Stimulated activated memory B cell treated with anti-CD40 and anti-IgM and Interleukin-4, amounts not matched to agents 10 μg/mL and 1 μg/mL and 100 μg/mL, for 72 hours (primary cell): ENCODE measurements around the gene MARVELD1.

Source experiments
- ATAC-seq: fragments of 150-1000 bp; cut with Tn5 transposase; 2 replicates; pipeline ENCODE4 v1.10.0; 2021
- H3K27ac Mint-ChIP-seq: one replicate; pipeline ENCODE4 v1.8.0; 2022; ENCODE audit warnings: mild to moderate bottlenecking, mixed read lengths
- H3K27me3 Mint-ChIP-seq: one replicate; pipeline ENCODE4 v1.8.0; 2022; ENCODE audit warnings: mixed read lengths
- H3K36me3 Mint-ChIP-seq: one replicate; pipeline ENCODE4 v1.8.0; 2022; ENCODE audit warnings: mixed read lengths
- H3K4me1 Mint-ChIP-seq: one replicate; pipeline ENCODE4 v1.8.0; 2022; ENCODE audit warnings: mixed read lengths
- H3K4me3 Mint-ChIP-seq: one replicate; pipeline ENCODE4 v1.8.0; 2022; ENCODE audit warnings: mild to moderate bottlenecking, moderate library complexity, mixed read lengths
- H3K9me3 Mint-ChIP-seq: one replicate; pipeline ENCODE4 v1.8.0; 2022; ENCODE audit warnings: mixed read lengths

MARVELD1 gene

DNA sequence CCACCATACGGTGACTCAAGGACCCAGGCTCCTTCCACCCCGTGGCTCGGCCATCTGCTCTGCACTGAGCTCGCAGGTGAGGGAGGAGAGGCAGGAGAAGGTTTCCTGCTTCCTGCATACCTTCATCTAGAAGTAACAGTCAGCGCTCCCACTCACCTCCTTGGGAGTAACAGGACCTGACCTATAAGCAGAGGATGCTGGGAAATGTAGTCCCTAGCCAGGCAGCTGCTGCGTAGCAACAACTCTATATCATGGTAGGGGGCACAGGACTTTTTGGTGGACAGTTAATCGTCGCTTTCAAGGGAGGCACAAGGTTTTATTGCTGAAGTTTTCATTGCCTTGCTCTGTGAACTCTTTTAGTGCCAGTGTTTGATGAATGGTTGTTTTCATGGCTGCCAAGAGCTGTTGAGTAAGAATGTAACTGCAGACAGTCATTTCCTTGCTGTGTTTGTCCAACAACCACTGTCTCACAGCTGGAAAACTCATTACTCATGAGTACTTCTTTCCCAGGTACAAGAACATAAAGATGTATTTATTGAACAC is 13.2 kb downstream of the MARVELD1 start:
- ATAC-seq = no peak
- H3K4me1 Mint-ChIP-seq = no peaks in the 10 kb centered on the region
- H3K27me3 Mint-ChIP-seq = peaks cover 40% of the 10 kb centered on the region
- H3K4me3 Mint-ChIP-seq = no peak overlapping the region
- no peaks in the 10 kb centered on the region for H3K9me3 Mint-ChIP-seq
- H3K36me3 Mint-ChIP-seq = no peaks in the 10 kb centered on the region
- H3K27ac Mint-ChIP-seq = no peak overlapping the region

DNA sequence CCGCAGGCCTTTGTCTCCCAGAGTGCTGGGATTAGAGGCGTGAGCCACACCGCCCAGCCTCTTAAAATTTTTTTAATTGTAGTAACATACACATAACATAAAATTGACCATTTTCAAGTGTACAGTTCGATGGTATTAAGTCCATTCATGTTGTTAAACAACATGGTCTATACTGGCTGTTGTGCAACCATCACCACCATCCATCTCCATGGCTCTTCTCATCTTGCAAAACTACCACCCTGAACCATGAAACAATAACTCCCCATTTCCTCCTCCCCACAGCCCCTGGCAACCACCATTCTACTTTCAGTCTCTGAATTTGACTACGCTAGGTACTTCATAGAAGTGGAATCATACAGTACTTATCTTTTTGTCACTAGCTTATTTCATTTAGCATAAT is 15.5 kb downstream of the MARVELD1 start:
- Mint-ChIP-seq H3K4me3 (no peak overlapping the region), H3K4me1 (no peaks in the 10 kb centered on the region)

GRCh38 chr10:97731346-97732051 is 18.0 kb downstream of the MARVELD1 start:
- Mint-ChIP-seq H3K27me3 (peaks cover 20% of the 10 kb centered on the region), H3K36me3 (no peaks in the 10 kb centered on the region)

More for the DNA sequence above, 15.5 kb downstream of the MARVELD1 start:
- Mint-ChIP-seq H3K27me3 (peaks cover 39% of the 10 kb centered on the region), H3K9me3 (no peaks in the 10 kb centered on the region), H3K27ac (no peak overlapping the region), H3K36me3 (no peaks in the 10 kb centered on the region)
- no peak for ATAC-seq

DNA sequence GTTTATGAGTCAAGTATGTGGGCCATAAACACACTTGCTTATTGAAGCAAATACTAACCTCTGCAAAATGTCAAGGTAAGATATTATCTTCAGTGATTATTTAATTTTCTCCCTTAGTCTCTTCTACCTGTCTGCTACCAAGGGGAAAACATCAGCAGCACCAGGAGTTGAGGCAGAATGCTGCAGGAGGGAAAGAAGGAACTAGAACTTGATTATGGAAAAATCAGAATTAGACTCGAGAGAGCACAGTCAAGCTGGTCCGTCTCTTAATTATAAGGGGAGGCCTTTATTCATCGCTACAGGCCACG is 18.5 kb downstream of the MARVELD1 start:
- Mint-ChIP-seq H3K9me3 (peaks cover 2% of the 10 kb centered on the region), H3K36me3 (no peaks in the 10 kb centered on the region), H3K27ac (no peak overlapping the region), H3K4me3 (no peak overlapping the region), H3K4me1 (peaks cover 15% of the 10 kb centered on the region), H3K27me3 (peaks cover 20% of the 10 kb centered on the region)
- no peak for ATAC-seq

More at GRCh38 chr10:97731346-97732051, 18.0 kb downstream of the MARVELD1 start:
- Mint-ChIP-seq H3K4me3 (no peak overlapping the region), H3K27ac (no peak overlapping the region), H3K4me1 (peaks cover 11% of the 10 kb centered on the region), H3K9me3 (peaks cover 2% of the 10 kb centered on the region)
- ATAC-seq = no peak

GRCh38 chr10:97733256-97733655 is 19.7 kb downstream of the MARVELD1 start:
- H3K4me1 Mint-ChIP-seq = peaks cover 23% of the 10 kb centered on the region
- H3K9me3 Mint-ChIP-seq = peaks cover 2% of the 10 kb centered on the region
- peaks cover 20% of the 10 kb centered on the region for H3K27me3 Mint-ChIP-seq
- H3K4me3 Mint-ChIP-seq = no peak overlapping the region
- H3K36me3 Mint-ChIP-seq = no peaks in the 10 kb centered on the region
- H3K27ac Mint-ChIP-seq = no peak overlapping the region
- ATAC-seq = no peak

DNA sequence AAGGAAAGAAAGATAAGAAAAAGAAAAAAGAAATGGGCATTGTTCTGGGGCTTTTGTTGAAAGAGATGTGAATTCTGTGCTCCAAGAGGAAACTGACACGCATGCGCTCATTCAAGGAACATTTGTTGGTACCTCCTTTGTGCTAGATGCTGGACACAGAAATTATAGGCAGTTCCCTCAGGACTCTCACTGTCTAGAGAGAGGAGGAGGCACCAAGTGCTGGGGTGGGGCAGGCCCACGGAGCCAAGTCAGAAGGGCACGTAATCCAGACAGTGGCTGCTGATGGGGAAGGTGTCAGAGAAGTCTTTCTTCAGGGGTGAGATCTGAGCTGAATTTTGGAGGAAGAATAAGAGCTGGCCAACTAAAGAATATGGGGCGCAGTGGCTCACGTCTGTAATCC is 20.5 kb downstream of the MARVELD1 start:
- no peak overlapping the region for H3K4me3 Mint-ChIP-seq
- no peaks in the 10 kb centered on the region for H3K36me3 Mint-ChIP-seq
- H3K9me3 Mint-ChIP-seq = peaks cover 2% of the 10 kb centered on the region
- no peak overlapping the region for H3K27ac Mint-ChIP-seq
- no peak for ATAC-seq
- peaks cover 29% of the 10 kb centered on the region for H3K4me1 Mint-ChIP-seq
- H3K27me3 Mint-ChIP-seq = peaks cover 17% of the 10 kb centered on the region

- peaks cover 48% of the 10 kb centered on the region for H3K4me1 Mint-ChIP-seq
- no peaks in the 10 kb centered on the region for H3K27me3 Mint-ChIP-seq
- H3K27ac Mint-ChIP-seq = peak overlapping the region; percentile 88
These were observed 22.9 kb downstream of the MARVELD1 start for GRCh38 chr10:97736403-97736901.

GRCh38 chr10:97736902-97737769 is 23.6 kb downstream of the MARVELD1 start, which contains the start of gene ZFYVE27:
ZFYVE27 (plus strand) TSS chr10:97737128; CDS start chr10:97738478, 1,350 bp downstream.
- ATAC-seq = peak; percentile 92
- peak within 1 kb of the TSS; percentile 88 for H3K27ac Mint-ChIP-seq
- peaks cover 2% of the 10 kb centered on the region for H3K9me3 Mint-ChIP-seq
- peaks cover 53% of the 10 kb centered on the region for H3K4me1 Mint-ChIP-seq
- peak within 1 kb of the TSS; percentile 88 for H3K4me3 Mint-ChIP-seq
- peaks cover 21% of the 10 kb centered on the region for H3K36me3 Mint-ChIP-seq
- no peaks in the 10 kb centered on the region for H3K27me3 Mint-ChIP-seq

More at GRCh38 chr10:97736403-97736901, 22.9 kb downstream of the MARVELD1 start:
- ATAC-seq = peak; percentile 68
- Mint-ChIP-seq H3K4me3 (peak overlapping the region; percentile 88), H3K36me3 (peaks cover 17% of the 10 kb centered on the region), H3K9me3 (peaks cover 2% of the 10 kb centered on the region)

DNA sequence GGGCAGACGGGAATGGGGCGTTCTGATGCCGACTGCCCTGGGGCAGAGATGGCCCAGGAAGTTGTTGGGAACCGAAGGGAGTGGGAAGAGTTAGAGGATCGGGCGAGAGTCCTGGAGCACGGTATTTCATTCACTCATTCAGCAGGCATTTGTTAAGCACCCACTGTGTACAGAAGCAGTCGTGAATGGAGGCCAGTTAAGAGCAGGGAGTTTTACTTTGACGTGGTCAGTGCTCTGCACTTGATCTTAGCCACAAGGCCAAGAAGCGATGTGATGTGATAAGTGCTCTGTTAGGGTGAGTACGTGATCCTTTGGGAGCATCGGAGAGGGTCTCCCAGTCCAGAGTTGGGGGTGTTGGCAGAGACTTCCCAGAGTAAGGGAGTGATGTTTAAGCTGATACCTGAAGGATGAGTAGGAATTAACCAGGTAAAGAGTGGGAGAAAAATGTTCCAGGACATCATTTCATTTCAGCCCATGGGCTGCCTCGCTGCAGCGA is 24.3 kb downstream of the MARVELD1 start:
- Mint-ChIP-seq H3K27me3 (no peaks in the 10 kb centered on the region), H3K4me1 (peaks cover 54% of the 10 kb centered on the region), H3K36me3 (peaks cover 25% of the 10 kb centered on the region), H3K4me3 (peak overlapping the region; percentile 88), H3K9me3 (peaks cover 2% of the 10 kb centered on the region), H3K27ac (peak overlapping the region; percentile 88)
- no peak for ATAC-seq

GRCh38 chr10:97738616-97739015 is 25.1 kb downstream of the MARVELD1 start:
- peaks cover 32% of the 10 kb centered on the region for H3K36me3 Mint-ChIP-seq
- H3K4me3 Mint-ChIP-seq = peak overlapping the region; percentile 88
- H3K4me1 Mint-ChIP-seq = peaks cover 54% of the 10 kb centered on the region
- no peak for ATAC-seq
- H3K27me3 Mint-ChIP-seq = no peaks in the 10 kb centered on the region
- peaks cover 2% of the 10 kb centered on the region for H3K9me3 Mint-ChIP-seq
- peak overlapping the region; percentile 88 for H3K27ac Mint-ChIP-seq

GRCh38 chr10:97740613-97741012 is 27.1 kb downstream of the MARVELD1 start:
- Mint-ChIP-seq H3K4me1 (peaks cover 52% of the 10 kb centered on the region), H3K27ac (no peak overlapping the region)

DNA sequence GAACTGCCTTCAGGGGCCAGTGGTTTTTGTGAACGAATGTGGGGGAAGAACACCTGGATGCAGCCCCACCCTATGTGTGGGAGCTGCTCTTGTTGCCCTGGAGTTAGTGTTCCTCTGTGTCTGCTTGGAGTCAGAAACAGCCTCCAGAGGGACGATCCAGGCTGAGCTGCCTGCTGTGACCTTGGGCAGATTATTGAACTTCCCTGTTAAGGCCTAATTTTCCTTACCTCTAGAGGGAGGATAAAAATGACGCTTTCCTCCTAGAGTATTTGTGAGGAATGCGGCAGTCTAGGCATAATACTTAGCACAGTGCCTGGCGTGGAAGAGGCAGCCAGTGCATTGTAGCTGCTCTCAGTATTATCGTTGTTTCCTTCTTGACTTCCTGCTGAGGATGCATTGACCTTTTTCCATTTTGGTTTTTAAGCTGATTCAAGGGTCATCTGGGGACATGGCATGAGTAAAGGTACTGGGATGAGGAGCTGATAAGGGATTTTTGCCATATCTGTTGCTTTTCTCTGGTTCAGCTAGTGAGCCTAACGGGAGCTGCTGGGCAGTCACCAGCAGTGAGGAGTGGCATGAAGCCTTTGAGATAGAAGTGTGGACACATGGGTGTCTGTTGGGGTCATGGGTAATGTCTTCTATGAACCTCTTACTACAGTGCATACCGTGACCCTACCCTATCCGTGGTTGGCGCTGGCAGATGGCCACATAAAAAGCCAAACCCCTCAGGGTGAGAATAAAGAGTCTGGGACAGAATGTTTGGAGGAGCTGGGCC is 29.8 kb downstream of the MARVELD1 start:
- Mint-ChIP-seq H3K4me1 (peaks cover 33% of the 10 kb centered on the region), H3K36me3 (peaks cover 77% of the 10 kb centered on the region), H3K4me3 (no peak overlapping the region), H3K9me3 (no peaks in the 10 kb centered on the region), H3K27me3 (no peaks in the 10 kb centered on the region), H3K27ac (no peak overlapping the region)
- ATAC-seq = no peak

More at GRCh38 chr10:97740613-97741012, 27.1 kb downstream of the MARVELD1 start:
- Mint-ChIP-seq H3K27me3 (no peaks in the 10 kb centered on the region), H3K36me3 (peaks cover 51% of the 10 kb centered on the region), H3K4me3 (no peak overlapping the region), H3K9me3 (peaks cover 2% of the 10 kb centered on the region)
- no peak for ATAC-seq

GRCh38 chr10:97744405-97745035 is 31.0 kb downstream of the MARVELD1 start:
- no peaks in the 10 kb centered on the region for H3K27me3 Mint-ChIP-seq
- H3K9me3 Mint-ChIP-seq = no peaks in the 10 kb centered on the region
- no peak overlapping the region for H3K27ac Mint-ChIP-seq
- no peak overlapping the region for H3K4me3 Mint-ChIP-seq
- ATAC-seq = no peak
- H3K4me1 Mint-ChIP-seq = peaks cover 27% of the 10 kb centered on the region
- H3K36me3 Mint-ChIP-seq = peaks cover 79% of the 10 kb centered on the region

GRCh38 chr10:97747573-97747972 is 34.0 kb downstream of the MARVELD1 start:
- no peak overlapping the region for H3K27ac Mint-ChIP-seq
- H3K9me3 Mint-ChIP-seq = no peaks in the 10 kb centered on the region
- H3K4me3 Mint-ChIP-seq = no peak overlapping the region
- H3K4me1 Mint-ChIP-seq = peaks cover 4% of the 10 kb centered on the region
- peaks cover 78% of the 10 kb centered on the region for H3K36me3 Mint-ChIP-seq
- ATAC-seq = no peak
- no peaks in the 10 kb centered on the region for H3K27me3 Mint-ChIP-seq
